Kidney (tissue), 14 donors: ENCODE data around the gene ARHGEF28. TPM values are rescaled to one million over a fixed set of nuclear protein-coding genes. Genes with fewer than 3 reads are reported as not detected.

Experiments used
- DNase-seq, 5 donors: peaks; one replicate each; pipeline ENCODE4 v3.0.0-alpha.2; 2013 to 2020
- FAIRE-seq: peaks from 2 replicates; lab custom pipeline; 2012; peaks lifted over from hg19 to GRCh38; lab: Jason Lieb, UNC
- H3K27ac ChIP-seq, 2 donors: one replicate each; pipeline ENCODE4 v1.7.0; 2013; ENCODE audit warnings: low read depth in 2 of 2, low read length in 2 of 2, inconsistent platforms in 1 of 2
- H3K27me3 ChIP-seq: one replicate; pipeline ENCODE4 v1.7.1; 2013; ENCODE audit warnings: low read length, inconsistent platforms; ENCODE audit not compliant: control insufficient read depth, insufficient read depth
- H3K36me3 ChIP-seq, 3 donors: one replicate each; pipeline versions ENCODE4 v1.7.0 to v1.7.1; 2013; ENCODE audit warnings: low read length in 3 of 3, control low read depth in 1 of 3, inconsistent platforms in 1 of 3; ENCODE audit not compliant: insufficient read depth in 3 of 3, control insufficient read depth in 2 of 3
- H3K4me1 ChIP-seq, 3 donors: one replicate each; pipeline versions ENCODE4 v1.7.0 to v1.7.1; 2013; ENCODE audit warnings: low read length in 3 of 3, inconsistent platforms in 1 of 3, low read depth in 1 of 3; ENCODE audit not compliant: control insufficient read depth in 2 of 3, insufficient read depth in 2 of 3
- H3K4me3 ChIP-seq, 3 donors: one replicate each; pipeline versions ENCODE4 v1.7.0 to v1.8.1; 2013; ENCODE audit warnings: low read length in 3 of 3, control low read depth in 1 of 3, inconsistent platforms in 1 of 3
- H3K9ac ChIP-seq, 3 donors: one replicate each; pipeline versions ENCODE4 v1.7.0 to v1.7.1; 2013; ENCODE audit warnings: low read length in 3 of 3, control low read depth in 1 of 3, inconsistent platforms in 1 of 3
- H3K9me3 ChIP-seq, 3 donors: one replicate each; pipeline versions ENCODE4 v1.7.0 to v1.7.1; 2013; ENCODE audit warnings: low read length in 3 of 3, control low read depth in 1 of 3, inconsistent platforms in 1 of 3; ENCODE audit not compliant: control insufficient read depth in 2 of 3, insufficient read depth in 1 of 3
- intact Hi-C: fragments of 100-400 bp; cut with DNase I; formaldehyde crosslinking; loops from one replicate; pipeline ENCODE4 v1.11.1; 2022
- polyA plus RNA-seq: library from polyadenylated mRNA; stranded (reverse); fragments of 350-450 nt; fragmentation: Illumina TruSeq; extraction: RNeasy Lipid Tissue Mini Kit (QIAGEN cat#74804); gene quantifications from one replicate; pipeline ENCODE4 v1.2.3, GENCODE V29; 2014; ENCODE audit warnings: low read depth, low replicate concordance; ENCODE audit not compliant: insufficient read depth
- total RNA-seq: library from RNA; stranded (reverse); fragmentation: NEBNext Ultra II Directional; extraction: Animal tissue kit (Norgen Biotek cat#: 25700); gene quantifications from one replicate; pipeline ENCODE4 v1.2.1, GENCODE V29; 2021
- TF ChIP-seq, protein P1 (sequence below): IDR thresholded peaks from 3 replicates; pipeline ENCODE4 v1.5.1; 2012; ENCODE audit warnings: mild to moderate bottlenecking, moderate library complexity, borderline replicate concordance; ENCODE audit not compliant: insufficient read depth; ENCODE audit errors: extremely low read depth
- donor health status: control.
- donor health status: control.
- donor health status: control.
- donor health status: control.
- donor health status: control.
- donor health status: DM: yes; HTN: yes; CAD: no.
- donor health status: Normal renal cell carcinoma (clear cell type).

ARHGEF28 gene
- total and polyA plus RNA-seq, 2 donors from 2014 or later: 21.9 to 66.3 TPM

DNA sequence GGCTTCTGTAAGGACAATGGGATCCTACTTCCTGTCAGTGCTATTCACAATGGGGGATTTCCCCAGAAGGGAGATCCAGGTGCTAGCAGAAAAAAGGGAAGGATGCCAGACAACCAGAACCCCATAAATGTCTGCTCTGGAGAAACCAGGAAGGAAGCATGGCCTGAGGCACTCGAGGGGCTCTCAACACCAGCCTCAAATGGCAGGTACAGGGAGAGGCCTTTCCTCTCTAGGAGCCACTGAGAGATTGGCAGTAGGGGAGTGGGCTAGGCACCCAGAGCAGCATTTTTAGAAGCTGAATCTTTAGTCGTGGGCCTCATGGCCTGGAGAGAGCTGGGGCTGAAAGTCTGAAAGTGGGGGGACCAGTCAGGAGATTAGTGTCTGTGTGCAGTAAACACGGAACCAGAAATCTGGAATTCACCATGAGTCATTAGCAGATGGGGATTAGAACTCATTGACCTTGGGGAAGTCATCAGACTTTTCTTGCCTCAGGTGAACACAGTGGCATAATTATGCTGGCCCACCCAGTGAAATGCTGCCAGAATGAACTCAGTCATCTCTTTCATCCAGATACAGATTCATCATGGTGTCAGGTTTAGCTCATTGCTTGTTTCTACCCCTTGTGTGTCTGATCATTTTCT lies 28.3 kb downstream of the ARHGEF28 start:
- intact Hi-C loops: no loop called here
- Histone ChIP-seq H3K4me1 (peaks cover 0 to 3% (median 2%) of the 10 kb centered on the region in 3 donors), H3K27ac (peak overlapping the region in 1 of 2 donors; percentile 30), H3K27me3 (no peaks in the 10 kb centered on the region), H3K36me3 (no peaks in the 10 kb centered on the region), H3K9ac (no peak overlapping the region), H3K4me3 (no peak overlapping the region), H3K9me3 (no peaks in the 10 kb centered on the region)
- no peak for DNase-seq
- TF ChIP-seq, protein P1, sequence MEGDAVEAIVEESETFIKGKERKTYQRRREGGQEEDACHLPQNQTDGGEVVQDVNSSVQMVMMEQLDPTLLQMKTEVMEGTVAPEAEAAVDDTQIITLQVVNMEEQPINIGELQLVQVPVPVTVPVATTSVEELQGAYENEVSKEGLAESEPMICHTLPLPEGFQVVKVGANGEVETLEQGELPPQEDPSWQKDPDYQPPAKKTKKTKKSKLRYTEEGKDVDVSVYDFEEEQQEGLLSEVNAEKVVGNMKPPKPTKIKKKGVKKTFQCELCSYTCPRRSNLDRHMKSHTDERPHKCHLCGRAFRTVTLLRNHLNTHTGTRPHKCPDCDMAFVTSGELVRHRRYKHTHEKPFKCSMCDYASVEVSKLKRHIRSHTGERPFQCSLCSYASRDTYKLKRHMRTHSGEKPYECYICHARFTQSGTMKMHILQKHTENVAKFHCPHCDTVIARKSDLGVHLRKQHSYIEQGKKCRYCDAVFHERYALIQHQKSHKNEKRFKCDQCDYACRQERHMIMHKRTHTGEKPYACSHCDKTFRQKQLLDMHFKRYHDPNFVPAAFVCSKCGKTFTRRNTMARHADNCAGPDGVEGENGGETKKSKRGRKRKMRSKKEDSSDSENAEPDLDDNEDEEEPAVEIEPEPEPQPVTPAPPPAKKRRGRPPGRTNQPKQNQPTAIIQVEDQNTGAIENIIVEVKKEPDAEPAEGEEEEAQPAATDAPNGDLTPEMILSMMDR: no peak
- FAIRE-seq: no peak

DNA sequence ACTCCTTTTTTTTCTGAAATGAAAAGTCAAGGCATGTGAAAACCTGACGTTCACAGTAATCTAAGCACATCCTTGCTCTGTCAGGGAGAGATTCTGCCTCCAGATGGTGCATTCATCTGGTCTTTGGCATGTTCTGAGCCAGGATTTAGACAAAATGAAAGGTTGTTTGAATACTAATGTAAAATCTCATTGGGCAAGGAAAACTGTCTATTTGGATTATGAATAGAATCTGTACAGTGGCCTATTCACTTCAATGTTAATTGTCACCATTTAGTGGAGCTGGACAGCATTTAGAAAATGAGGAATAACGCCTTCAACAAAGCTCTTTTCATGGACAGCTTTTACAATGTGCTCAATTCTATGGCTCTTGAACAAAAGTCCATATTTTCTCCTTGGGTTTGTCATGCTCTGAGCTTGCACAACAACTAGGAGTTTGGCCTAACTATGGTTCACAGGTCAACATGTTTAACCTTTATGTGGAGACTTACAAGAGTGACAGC lies 28.9 kb downstream of the ARHGEF28 start:
- Histone ChIP-seq H3K36me3 (no peaks in the 10 kb centered on the region), H3K9ac (no peak overlapping the region), H3K4me1 (peaks cover 0 to 3% (median 2%) of the 10 kb centered on the region in 3 donors), H3K9me3 (no peaks in the 10 kb centered on the region), H3K27me3 (no peaks in the 10 kb centered on the region), H3K27ac (no peak overlapping the region), H3K4me3 (no peak overlapping the region)
- no peak for DNase-seq
- no peak for FAIRE-seq
- intact Hi-C loops: no loop called here
- TF ChIP-seq, protein P1: no peak

DNA sequence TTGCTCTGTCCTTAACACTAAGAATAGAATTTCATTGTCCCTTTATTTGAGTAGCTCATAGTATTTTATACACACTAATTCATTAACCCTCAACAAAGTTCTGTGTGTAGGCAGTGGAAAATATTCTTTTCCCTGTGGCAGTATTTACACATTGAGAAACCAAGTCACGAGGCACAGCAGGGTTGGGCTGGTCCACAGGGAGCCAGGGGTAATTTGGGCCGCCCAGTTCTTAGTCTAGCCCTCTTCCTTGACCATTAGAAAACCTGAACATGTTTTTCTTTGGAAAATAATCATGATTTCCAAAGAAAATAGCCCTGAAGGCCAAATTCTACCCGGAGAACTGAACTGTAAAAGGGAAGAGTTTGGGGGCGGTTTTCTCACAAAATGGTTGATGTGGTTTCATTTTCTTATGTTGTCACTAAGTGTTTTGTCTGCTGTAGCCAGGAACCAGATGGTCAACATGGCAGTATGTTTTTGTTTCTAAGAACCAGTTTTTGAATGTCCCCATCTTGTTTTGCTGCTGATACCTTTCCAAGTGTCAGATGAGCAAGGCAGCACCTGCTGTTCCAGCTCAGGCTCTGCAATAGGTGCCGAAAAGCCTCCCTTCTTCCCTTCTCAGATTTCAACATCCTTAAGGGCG lies 29.6 kb downstream of the ARHGEF28 start:
- no peak overlapping the region for H3K27ac ChIP-seq
- H3K9ac ChIP-seq: no peak overlapping the region
- no peaks in the 10 kb centered on the region for H3K27me3 ChIP-seq
- FAIRE-seq (no peak), DNase-seq (no peak)
- H3K4me3 ChIP-seq: no peak overlapping the region
- H3K4me1 ChIP-seq: peaks cover 0 to 3% (median 2%) of the 10 kb centered on the region in 3 donors
- TF ChIP-seq, protein P1: no peak
- intact Hi-C loops: no loop called here
- H3K9me3 ChIP-seq: no peaks in the 10 kb centered on the region
- H3K36me3 ChIP-seq: no peaks in the 10 kb centered on the region
